OCI-LY1 (cell line): ENCODE measurements around the gene PLCG2.
A peak's percentile ranks its signal among the peaks of the same experiment; 100 is the strongest.
"Not testable (repeated sequence)": the region's sequence is repeated elsewhere in the genome, so short reads cannot be mapped to it uniquely, and the experiment has no call there.

Source experiments
- H2AFZ ChIP-seq: fragments of 200-600 bp; sonication (generic), shearing (Covaris generic); 2 replicates; pipeline ENCODE4 v1.6.0; 2014; ENCODE audit warnings: antibody characterized with exemption, mild to moderate bottlenecking, low read length
- H3F3A ChIP-seq: fragments of 200-600 bp; sonication (generic), shearing (Covaris generic); 2 replicates; pipeline ENCODE4 v1.6.0; 2014; ENCODE audit warnings: mild to moderate bottlenecking, antibody characterized with exemption, low read length, moderate library complexity; ENCODE audit not compliant: insufficient read depth
- H3K27ac ChIP-seq: fragments of 200-600 bp; sonication (generic); 2 replicates; pipeline ENCODE4 v1.5.1; 2014; ENCODE audit warnings: low read length, mixed run types, mild to moderate bottlenecking, low read depth; ENCODE audit not compliant: poor library complexity, severe bottlenecking
- H3K27me3 ChIP-seq: fragments of 200-600 bp; sonication (generic); 2 replicates; pipeline ENCODE4 v1.6.0; 2014; ENCODE audit warnings: antibody characterized with exemption, mild to moderate bottlenecking, low read length, moderate library complexity; ENCODE audit not compliant: insufficient read depth
- H3K36me3 ChIP-seq: fragments of 200-600 bp; sonication (generic); 2 replicates; pipeline ENCODE4 v1.6.1; 2014; ENCODE audit warnings: mild to moderate bottlenecking, antibody characterized with exemption, low read length, moderate library complexity, mixed read lengths; ENCODE audit not compliant: insufficient read depth
- H3K4me1 ChIP-seq: fragments of 200-600 bp; sonication (generic); 2 replicates; pipeline ENCODE4 v1.5.1; 2014; ENCODE audit warnings: mild to moderate bottlenecking, low read length, moderate library complexity; ENCODE audit not compliant: insufficient read depth, severe bottlenecking
- H3K4me2 ChIP-seq: fragments of 200-600 bp; sonication (generic), shearing (Covaris generic); 2 replicates; pipeline ENCODE4 v1.6.1; 2014; ENCODE audit warnings: low read length
- H3K4me3 ChIP-seq: fragments of 200-600 bp; sonication (generic); 2 replicates; pipeline ENCODE4 v1.5.1; 2014; ENCODE audit warnings: low read length, low read depth, mild to moderate bottlenecking, mixed read lengths; ENCODE audit not compliant: poor library complexity, severe bottlenecking
- H3K79me2 ChIP-seq: fragments of 200-600 bp; shearing (Covaris generic); 2 replicates; pipeline ENCODE4 v1.6.1; 2016; ENCODE audit warnings: mixed run types, low read length, mixed read lengths; ENCODE audit not compliant: insufficient read depth
- H3K9ac ChIP-seq: fragments of 200-600 bp; sonication (generic), shearing (Covaris generic); 2 replicates; pipeline ENCODE4 v1.6.1; 2014; ENCODE audit warnings: mild to moderate bottlenecking, low read length, mixed read lengths
- H3K9me2 ChIP-seq: fragments of 200-600 bp; sonication (generic), shearing (Covaris generic); 2 replicates; pipeline ENCODE4 v1.6.1; 2014; ENCODE audit warnings: low read depth, mild to moderate bottlenecking, low read length, mixed read lengths
- H3K9me3 ChIP-seq: fragments of 200-600 bp; shearing (Covaris generic); 2 replicates; pipeline ENCODE4 v1.6.1; 2014; ENCODE audit warnings: low read length, mixed read lengths
- H4K20me1 ChIP-seq: fragments of 200-600 bp; sonication (generic), shearing (Covaris generic); 2 replicates; pipeline ENCODE4 v1.6.0; 2016; ENCODE audit warnings: mild to moderate bottlenecking, low read length; ENCODE audit not compliant: insufficient read depth
- CTCF ChIP-seq: fragments of 200-600 bp; sonication (generic), shearing (Covaris generic); IDR thresholded peaks from 2 replicates; pipeline ENCODE4 v1.5.1; 2017; ENCODE audit warnings: mild to moderate bottlenecking, antibody characterized with exemption, low read length, moderate library complexity, mixed read lengths
- EZH2 ChIP-seq: fragments of 200-600 bp; sonication (generic), shearing (Covaris generic); IDR thresholded peaks from 2 replicates; pipeline ENCODE4 v1.8.0; 2017; ENCODE audit warnings: borderline replicate concordance, mixed run types, mild to moderate bottlenecking, antibody characterized with exemption, low read length, moderate library complexity, mixed read lengths

Gene PLCG2

GRCh38 chr16:82008957-82009592 is 230.0 kb downstream of the PLCG2 start:
- Histone ChIP-seq H3K4me2 (no peak overlapping the region), H3K79me2 (no peaks in the 10 kb centered on the region), H3K9me3 (peaks cover 6% of the 10 kb centered on the region; the same call in 1 of the 2 replicates), H3F3A (no peaks in the 10 kb centered on the region), H3K27ac (no peak overlapping the region), H4K20me1 (no peaks in the 10 kb centered on the region), H2AFZ (no peak overlapping the region), H3K9me2 (no peaks in the 10 kb centered on the region), H3K9ac (no peak overlapping the region), H3K27me3 (no peaks in the 10 kb centered on the region), H3K4me3 (no peak overlapping the region), H3K4me1 (peaks cover 13% of the 10 kb centered on the region), H3K36me3 (peaks cover 23% of the 10 kb centered on the region)
- TF ChIP-seq EZH2, result no peak
- TF ChIP-seq CTCF, result no peak

GRCh38 chr16:82009789-82010188 is 230.7 kb downstream of the PLCG2 start:
- not testable (repeated sequence) for H3K4me2 ChIP-seq, H3K27me3 ChIP-seq, H3K9me2 ChIP-seq, H2AFZ ChIP-seq, H3F3A ChIP-seq, H3K79me2 ChIP-seq, H3K4me3 ChIP-seq, H3K9me3 ChIP-seq, H4K20me1 ChIP-seq, H3K27ac ChIP-seq, H3K9ac ChIP-seq
- H3K4me1 ChIP-seq, result peaks cover 13% of the 10 kb centered on the region
- H3K36me3 ChIP-seq, result peaks cover 23% of the 10 kb centered on the region

GRCh38 chr16:82010649-82011048 is 231.6 kb downstream of the PLCG2 start:
- peak overlapping the region; percentile 71 for H3K4me2 ChIP-seq
- H3K27me3 ChIP-seq, result no peaks in the 10 kb centered on the region; the same call in 1 of the 2 replicates
- no peaks in the 10 kb centered on the region for H3K9me2 ChIP-seq
- H3K36me3 ChIP-seq, result peaks cover 23% of the 10 kb centered on the region
- H3F3A ChIP-seq, result no peaks in the 10 kb centered on the region
- H3K9ac ChIP-seq, result peak overlapping the region; percentile 71
- peak overlapping the region; percentile 72 for H3K4me3 ChIP-seq
- no peaks in the 10 kb centered on the region for H4K20me1 ChIP-seq
- no peak overlapping the region for H3K27ac ChIP-seq
- peaks cover 13% of the 10 kb centered on the region for H3K4me1 ChIP-seq
- H2AFZ ChIP-seq, result 0 out of 2 replicates have a peak overlapping the region, but pooled peaks have one; percentile 23
- TF ChIP-seq CTCF, result no peak
- no peak for TF ChIP-seq EZH2
- H3K9me3 ChIP-seq, result peaks cover 6% of the 10 kb centered on the region; the same call in 1 of the 2 replicates
- H3K79me2 ChIP-seq, result no peaks in the 10 kb centered on the region

GRCh38 chr16:82011199-82011641 is 232.1 kb downstream of the PLCG2 start, which contains the start of gene SDR42E1:
TSS of gene SDR42E1 (minus strand) at chr16:82011470. CDS start at chr16:82000858, 10,612 bp downstream.
- Histone ChIP-seq H4K20me1 (no peaks in the 10 kb centered on the region), H3K9ac (peak within 1 kb of the TSS; percentile 71), H3K4me3 (peak within 1 kb of the TSS; percentile 72), H3K9me3 (peaks cover 6% of the 10 kb centered on the region; the same call in 1 of the 2 replicates), H3K9me2 (no peaks in the 10 kb centered on the region), H3K79me2 (no peaks in the 10 kb centered on the region), H3K27me3 (no peaks in the 10 kb centered on the region; the same call in 1 of the 2 replicates), H3K4me2 (peak within 1 kb of the TSS; percentile 71), H3K27ac (no peak within 1 kb of the TSS), H3F3A (no peaks in the 10 kb centered on the region), H3K36me3 (peaks cover 23% of the 10 kb centered on the region), H2AFZ (peak within 1 kb of the TSS; percentile 60), H3K4me1 (peaks cover 13% of the 10 kb centered on the region)
- no peak for TF ChIP-seq EZH2
- TF ChIP-seq CTCF, result no peak
